ENCODE data around the gene HEATR5A.

Gene HEATR5A

DNA sequence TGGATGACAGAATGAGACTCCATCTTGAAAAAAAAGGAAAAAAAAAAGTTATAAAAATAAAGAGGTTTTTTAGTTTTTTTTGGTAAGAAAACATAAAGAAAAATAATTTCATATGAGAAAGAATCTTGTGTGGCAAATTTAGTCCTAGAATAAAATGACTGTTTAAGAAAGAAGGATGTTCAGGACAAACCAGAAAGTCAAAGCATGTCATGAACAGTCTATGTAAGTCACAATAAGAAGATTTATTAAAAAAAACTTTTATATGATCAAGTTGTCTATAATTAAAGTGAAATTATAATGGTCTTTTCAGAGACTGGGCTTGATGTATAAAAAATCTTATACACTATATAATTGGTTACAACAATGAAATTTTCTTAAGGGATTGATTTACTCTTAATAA, 144.6 kb downstream of the HEATR5A start:
- H3K9ac ChIP-seq (ENCODE audit: low read depth, low read length, poor library complexity) = no peak overlapping the region
- no peak overlapping the region for H3K4me3 ChIP-seq (ENCODE audit: low read length in 2 of 2)
- no peak overlapping the region for H3K4me2 ChIP-seq (ENCODE audit: insufficient read depth, low read length, poor library complexity, severe bottlenecking)
- H3K27me3 ChIP-seq (ENCODE audit: control insufficient read depth in 3 of 3, insufficient read depth in 3 of 3, low read depth in 1 of 3, low read length in 3 of 3) = no peaks in the 10 kb centered on the region
- no peak overlapping the region for H2BK12ac ChIP-seq (ENCODE audit: low read length)
- no peak overlapping the region for H4K91ac ChIP-seq (ENCODE audit: low read depth, low read length, poor library complexity)
- H2BK15ac ChIP-seq (ENCODE audit: low read length) = no peak overlapping the region
- H3K36me3 ChIP-seq (replicated peaks in 1 of 2; ENCODE audit: control insufficient read depth in 2 of 2, insufficient read depth in 2 of 2, low read length in 2 of 2) = no peaks in the 10 kb centered on the region
- H3K14ac ChIP-seq (ENCODE audit: low read length) = no peak overlapping the region
- H3K27ac ChIP-seq (replicated peaks; ENCODE audit: low read length) = no peak overlapping the region
- no peaks in the 10 kb centered on the region for H3K4me1 ChIP-seq (ENCODE audit: control insufficient read depth in 2 of 2, insufficient read depth in 1 of 2, low read depth in 1 of 2, low read length in 2 of 2)
- H2AFZ ChIP-seq (ENCODE audit: low read length) = no peak overlapping the region
- H3K18ac ChIP-seq (ENCODE audit: low read length) = no peak overlapping the region
- H3K79me1 ChIP-seq (ENCODE audit: low read depth, low read length) = no peaks in the 10 kb centered on the region
- no peak overlapping the region for H2AK5ac ChIP-seq (ENCODE audit: low read depth, low read length)
- no peak overlapping the region for H2BK5ac ChIP-seq (ENCODE audit: low read length)
- no peak overlapping the region for H3K4ac ChIP-seq (ENCODE audit: low read length)
- no peak overlapping the region for H4K8ac ChIP-seq (ENCODE audit: low read depth, low read length)
- H3K23ac ChIP-seq (ENCODE audit: low read depth, low read length, poor library complexity) = no peak overlapping the region
- peaks cover 5 to 9% of the 10 kb centered on the region in 2 donors for H3K9me3 ChIP-seq (replicated peaks in 1 of 2; ENCODE audit: control insufficient read depth in 2 of 2, insufficient read depth in 1 of 2, low read depth in 1 of 2, low read length in 2 of 2)
- H2BK120ac ChIP-seq (ENCODE audit: low read depth, low read length) = no peak overlapping the region
- no peak for DNase-seq (ENCODE audit: low spot score)

DNA sequence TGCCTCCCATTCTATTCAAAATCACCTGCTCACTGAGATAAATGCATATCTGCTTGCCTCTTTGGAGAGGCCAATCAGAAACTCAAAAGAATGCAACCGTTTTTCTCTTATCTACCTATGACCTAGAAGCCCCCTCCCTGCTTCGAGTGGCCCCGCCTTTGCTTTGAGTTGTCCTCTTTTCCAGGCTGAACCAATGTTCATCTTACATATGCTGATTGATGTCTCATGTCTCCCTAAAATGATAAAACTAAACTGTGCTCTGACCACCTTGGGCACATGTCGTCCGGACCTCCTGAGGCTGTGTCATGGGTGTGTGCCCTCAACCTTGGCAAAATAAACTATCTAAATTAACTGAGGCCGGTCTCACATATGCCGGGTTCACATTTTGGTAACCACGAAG, 148.7 kb downstream of the HEATR5A start:
- Histone ChIP-seq H3K27ac (replicated peaks; ENCODE audit: low read length) (no peak overlapping the region), H2BK5ac (ENCODE audit: low read length) (no peak overlapping the region), H3K4me1 (ENCODE audit: control insufficient read depth in 2 of 2, insufficient read depth in 1 of 2, low read depth in 1 of 2, low read length in 2 of 2) (no peaks in the 10 kb centered on the region), H2AFZ (ENCODE audit: low read length) (no peak overlapping the region), H3K79me1 (ENCODE audit: low read depth, low read length) (no peaks in the 10 kb centered on the region), H3K9ac (ENCODE audit: low read depth, low read length, poor library complexity) (no peak overlapping the region), H3K23ac (ENCODE audit: low read depth, low read length, poor library complexity) (no peak overlapping the region), H3K36me3 (replicated peaks in 1 of 2; ENCODE audit: control insufficient read depth in 2 of 2, insufficient read depth in 2 of 2, low read length in 2 of 2) (peaks cover 0 to 2% of the 10 kb centered on the region in 2 donors), H2BK12ac (ENCODE audit: low read length) (no peak overlapping the region), H3K9me3 (replicated peaks in 1 of 2; ENCODE audit: control insufficient read depth in 2 of 2, insufficient read depth in 1 of 2, low read depth in 1 of 2, low read length in 2 of 2) (peaks cover 9 to 13% of the 10 kb centered on the region in 2 donors), H4K91ac (ENCODE audit: low read depth, low read length, poor library complexity) (no peak overlapping the region), H3K4me3 (ENCODE audit: low read length in 2 of 2) (no peak overlapping the region), H3K27me3 (ENCODE audit: control insufficient read depth in 3 of 3, insufficient read depth in 3 of 3, low read depth in 1 of 3, low read length in 3 of 3) (no peaks in the 10 kb centered on the region), H4K8ac (ENCODE audit: low read depth, low read length) (no peak overlapping the region), H3K4me2 (ENCODE audit: insufficient read depth, low read length, poor library complexity, severe bottlenecking) (no peak overlapping the region), H3K18ac (ENCODE audit: low read length) (no peak overlapping the region), H3K4ac (ENCODE audit: low read length) (no peak overlapping the region), H3K14ac (ENCODE audit: low read length) (no peak overlapping the region), H2AK5ac (ENCODE audit: low read depth, low read length) (no peak overlapping the region), H2BK15ac (ENCODE audit: low read length) (no peak overlapping the region), H2BK120ac (ENCODE audit: low read depth, low read length) (no peak overlapping the region)
- WGBS, 2 donors (ENCODE audit: extremely low coverage in 2 of 2, insufficient read length in 2 of 2, insufficient replicate concordance in 1 of 2) = no CpG with 5 or more reads among the region's 8 CpGs
- DNase-seq (ENCODE audit: low spot score) = no peak

DNA sequence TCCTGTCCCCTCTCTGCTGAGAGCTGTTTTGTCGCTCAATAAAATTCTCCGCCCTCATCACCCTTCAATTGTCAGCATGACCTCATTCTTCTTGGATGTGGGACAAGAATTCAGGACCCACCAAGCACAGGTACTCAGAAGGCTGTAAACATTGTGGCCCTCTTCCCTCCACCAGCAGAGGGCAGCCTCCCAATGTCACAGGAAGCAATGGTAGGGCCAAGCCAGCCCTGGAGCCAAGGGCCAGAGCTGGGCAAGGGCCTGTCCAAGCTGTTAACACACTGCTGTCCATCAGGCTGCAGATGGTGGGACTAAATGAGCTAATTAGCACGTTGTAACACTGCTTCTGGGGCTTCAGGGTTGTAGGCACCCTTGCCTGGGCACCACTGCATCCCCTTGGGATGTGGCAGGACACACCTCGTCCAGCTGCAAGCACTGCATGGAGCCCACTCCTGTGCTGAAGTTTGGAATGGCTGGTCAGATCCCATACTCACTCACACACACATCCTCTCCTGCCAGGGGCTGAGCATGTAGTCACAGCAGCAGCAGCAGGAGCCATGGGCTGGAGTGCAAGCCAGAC, 150.1 kb downstream of the HEATR5A start:
- Histone ChIP-seq H2AFZ (ENCODE audit: low read length) (no peak overlapping the region), H3K36me3 (replicated peaks in 1 of 2; ENCODE audit: control insufficient read depth in 2 of 2, insufficient read depth in 2 of 2, low read length in 2 of 2) (peaks cover 0 to 2% of the 10 kb centered on the region in 2 donors), H3K14ac (ENCODE audit: low read length) (peak overlapping the region; percentile 79), H3K4me2 (ENCODE audit: insufficient read depth, low read length, poor library complexity, severe bottlenecking) (no peak overlapping the region), H3K4me3 (ENCODE audit: low read length in 2 of 2) (peak overlapping the region in 1 of 2 donors; percentile 34), H3K4ac (ENCODE audit: low read length) (peak overlapping the region; percentile 72), H3K27ac (replicated peaks; ENCODE audit: low read length) (no peak overlapping the region), H4K91ac (ENCODE audit: low read depth, low read length, poor library complexity) (no peak overlapping the region), H3K23ac (ENCODE audit: low read depth, low read length, poor library complexity) (peak overlapping the region; percentile 94), H3K9me3 (replicated peaks in 1 of 2; ENCODE audit: control insufficient read depth in 2 of 2, insufficient read depth in 1 of 2, low read depth in 1 of 2, low read length in 2 of 2) (peaks cover 9 to 10% of the 10 kb centered on the region in 2 donors), H2AK5ac (ENCODE audit: low read depth, low read length) (peak overlapping the region; percentile 74), H4K8ac (ENCODE audit: low read depth, low read length) (peak overlapping the region; percentile 20), H2BK120ac (ENCODE audit: low read depth, low read length) (no peak overlapping the region), H3K79me1 (ENCODE audit: low read depth, low read length) (no peaks in the 10 kb centered on the region), H3K4me1 (ENCODE audit: control insufficient read depth in 2 of 2, insufficient read depth in 1 of 2, low read depth in 1 of 2, low read length in 2 of 2) (no peaks in the 10 kb centered on the region), H3K27me3 (ENCODE audit: control insufficient read depth in 3 of 3, insufficient read depth in 3 of 3, low read depth in 1 of 3, low read length in 3 of 3) (no peaks in the 10 kb centered on the region), H2BK15ac (ENCODE audit: low read length) (no peak overlapping the region), H2BK5ac (ENCODE audit: low read length) (no peak overlapping the region), H3K18ac (ENCODE audit: low read length) (peak overlapping the region; percentile 63), H2BK12ac (ENCODE audit: low read length) (peak overlapping the region; percentile 19), H3K9ac (ENCODE audit: low read depth, low read length, poor library complexity) (no peak overlapping the region)
- no CpG with 5 or more reads among the region's 4 CpGs for WGBS, 2 donors (ENCODE audit: extremely low coverage in 2 of 2, insufficient read length in 2 of 2, insufficient replicate concordance in 1 of 2)
- no peak for DNase-seq (ENCODE audit: low spot score)

DNA sequence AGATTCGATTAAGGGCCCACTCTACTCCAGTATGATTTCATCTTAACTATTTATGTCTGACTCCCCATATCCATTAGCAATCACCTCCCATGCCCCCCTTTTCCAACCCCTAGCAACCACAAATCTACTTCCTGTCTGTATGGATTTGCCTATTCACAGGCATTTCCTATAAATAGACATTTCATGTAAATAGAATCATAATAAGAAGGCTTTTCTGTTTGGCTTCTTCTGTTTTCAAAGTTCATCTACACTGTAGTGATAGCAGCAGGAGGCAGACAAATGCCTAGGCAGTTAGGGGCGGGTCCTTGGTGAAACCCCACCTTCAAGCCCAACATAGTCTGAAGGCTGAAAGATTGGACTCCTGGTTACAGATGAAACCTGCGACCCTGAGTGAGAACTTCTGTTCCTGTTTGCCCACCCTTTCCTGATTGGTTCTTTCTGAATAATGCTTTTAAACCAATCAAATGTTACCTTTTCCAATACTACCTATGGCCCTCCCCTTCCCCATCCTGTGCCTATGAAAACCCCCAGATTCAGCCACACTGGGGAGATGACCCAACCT, 150.6 kb downstream of the HEATR5A start:
- DNase-seq (ENCODE audit: low spot score) = no peak
- no peak overlapping the region for H3K27ac ChIP-seq (replicated peaks; ENCODE audit: low read length)
- no peak overlapping the region for H4K8ac ChIP-seq (ENCODE audit: low read depth, low read length)
- H3K14ac ChIP-seq (ENCODE audit: low read length) = no peak overlapping the region
- H3K79me1 ChIP-seq (ENCODE audit: low read depth, low read length) = no peaks in the 10 kb centered on the region
- H2AFZ ChIP-seq (ENCODE audit: low read length) = no peak overlapping the region
- no peak overlapping the region for H3K4me3 ChIP-seq (ENCODE audit: low read length in 2 of 2)
- H2BK120ac ChIP-seq (ENCODE audit: low read depth, low read length) = no peak overlapping the region
- H4K91ac ChIP-seq (ENCODE audit: low read depth, low read length, poor library complexity) = no peak overlapping the region
- no peak overlapping the region for H3K23ac ChIP-seq (ENCODE audit: low read depth, low read length, poor library complexity)
- peaks cover 9 to 10% of the 10 kb centered on the region in 2 donors for H3K9me3 ChIP-seq (replicated peaks in 1 of 2; ENCODE audit: control insufficient read depth in 2 of 2, insufficient read depth in 1 of 2, low read depth in 1 of 2, low read length in 2 of 2)
- no peak overlapping the region for H3K4ac ChIP-seq (ENCODE audit: low read length)
- no CpG with 5 or more reads among the region's 3 CpGs for WGBS, 2 donors (ENCODE audit: extremely low coverage in 2 of 2, insufficient read length in 2 of 2, insufficient replicate concordance in 1 of 2)
- no peak overlapping the region for H2BK12ac ChIP-seq (ENCODE audit: low read length)
- no peak overlapping the region for H3K4me2 ChIP-seq (ENCODE audit: insufficient read depth, low read length, poor library complexity, severe bottlenecking)
- H3K9ac ChIP-seq (ENCODE audit: low read depth, low read length, poor library complexity) = no peak overlapping the region
- H2BK15ac ChIP-seq (ENCODE audit: low read length) = no peak overlapping the region
- H3K36me3 ChIP-seq (replicated peaks in 1 of 2; ENCODE audit: control insufficient read depth in 2 of 2, insufficient read depth in 2 of 2, low read length in 2 of 2) = peaks cover 0 to 2% of the 10 kb centered on the region in 2 donors
- no peaks in the 10 kb centered on the region for H3K27me3 ChIP-seq (ENCODE audit: control insufficient read depth in 3 of 3, insufficient read depth in 3 of 3, low read depth in 1 of 3, low read length in 3 of 3)
- H3K4me1 ChIP-seq (ENCODE audit: control insufficient read depth in 2 of 2, insufficient read depth in 1 of 2, low read depth in 1 of 2, low read length in 2 of 2) = no peaks in the 10 kb centered on the region
- no peak overlapping the region for H2BK5ac ChIP-seq (ENCODE audit: low read length)
- H2AK5ac ChIP-seq (ENCODE audit: low read depth, low read length) = no peak overlapping the region
- no peak overlapping the region for H3K18ac ChIP-seq (ENCODE audit: low read length)

Data from neuronal stem cell (in vitro differentiated cells).